ENCODE measurements around the gene NR4A1. TPM values are rescaled to one million over a fixed set of nuclear protein-coding genes. Genes with fewer than 3 reads are reported as not detected.

NR4A1 gene
- total and polyA plus RNA-seq, 2 of the 13 experiments (the other 11 are each of a cell fraction or from before 2014, with no cell fraction given): 5.7 to 15.2 TPM

GRCh38 chr12:52010152-52010622 is 41.1 kb upstream of the NR4A1 start (continued):
- TF ChIP-seq, protein P1, sequence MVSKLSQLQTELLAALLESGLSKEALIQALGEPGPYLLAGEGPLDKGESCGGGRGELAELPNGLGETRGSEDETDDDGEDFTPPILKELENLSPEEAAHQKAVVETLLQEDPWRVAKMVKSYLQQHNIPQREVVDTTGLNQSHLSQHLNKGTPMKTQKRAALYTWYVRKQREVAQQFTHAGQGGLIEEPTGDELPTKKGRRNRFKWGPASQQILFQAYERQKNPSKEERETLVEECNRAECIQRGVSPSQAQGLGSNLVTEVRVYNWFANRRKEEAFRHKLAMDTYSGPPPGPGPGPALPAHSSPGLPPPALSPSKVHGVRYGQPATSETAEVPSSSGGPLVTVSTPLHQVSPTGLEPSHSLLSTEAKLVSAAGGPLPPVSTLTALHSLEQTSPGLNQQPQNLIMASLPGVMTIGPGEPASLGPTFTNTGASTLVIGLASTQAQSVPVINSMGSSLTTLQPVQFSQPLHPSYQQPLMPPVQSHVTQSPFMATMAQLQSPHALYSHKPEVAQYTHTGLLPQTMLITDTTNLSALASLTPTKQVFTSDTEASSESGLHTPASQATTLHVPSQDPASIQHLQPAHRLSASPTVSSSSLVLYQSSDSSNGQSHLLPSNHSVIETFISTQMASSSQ (IDR thresholded peaks at IDR 0.05; ENCODE audit: low read depth): no peak
- TF ChIP-seq, protein P1 (CRISPR knock-in tag; IDR thresholded peaks at IDR 0.05; ENCODE audit: borderline replicate concordance): 0 out of 2 replicates have a peak, but pooled peaks have one; percentile 46
- TF ChIP-seq MXD1 (CRISPR knock-in tag; IDR thresholded peaks at IDR 0.05) (no peak), MXI1 (IDR thresholded peaks at IDR 0.05; ENCODE audit: borderline replicate concordance, low read depth, low read length) (no peak), TP53 (CRISPR knock-in tag; conservative IDR thresholded peaks at IDR 0.05) (no peak), CBX5 (CRISPR knock-in tag; IDR thresholded peaks at IDR 0.05; ENCODE audit: borderline replicate concordance) (no peak), HNF4A (CRISPR knock-in tag; IDR thresholded peaks at IDR 0.05) (peak; percentile 30; the same call in 1 of the 2 replicates), ETV6 (CRISPR knock-in tag; conservative IDR thresholded peaks at IDR 0.05) (no peak), ZNF788 (CRISPR knock-in tag; IDR thresholded peaks at IDR 0.05; ENCODE audit: borderline replicate concordance) (peak; percentile 14; the same call in 1 of the 2 replicates), ZNF431 (CRISPR knock-in tag; IDR thresholded peaks at IDR 0.05; ENCODE audit: borderline replicate concordance, low read depth) (no peak), PHF8 (CRISPR knock-in tag; IDR thresholded peaks at IDR 0.05) (peak; percentile 38; the same call in 1 of the 2 replicates), THYN1 (CRISPR knock-in tag; IDR thresholded peaks at IDR 0.05; ENCODE audit: borderline replicate concordance, low read depth) (no peak), ZBTB26 (CRISPR knock-in tag; IDR thresholded peaks at IDR 0.05; ENCODE audit: borderline replicate concordance) (peak; percentile 66; the same call in 1 of the 2 replicates), CBX1 (IDR thresholded peaks at IDR 0.05; ENCODE audit: low read depth) (no peak), SYNCRIP (IDR thresholded peaks at IDR 0.05; ENCODE audit: insufficient read depth, low read depth, low read length) (no peak), HNRNPUL1 (IDR thresholded peaks at IDR 0.05; ENCODE audit: low read depth, low read length) (no peak), HNRNPK (IDR thresholded peaks at IDR 0.05; ENCODE audit: low read depth, low read length, poor library complexity, severe bottlenecking) (no peak), ZNF484 (CRISPR knock-in tag; IDR thresholded peaks at IDR 0.05; ENCODE audit: borderline replicate concordance, low read depth) (no peak), ZBTB42 (CRISPR knock-in tag; IDR thresholded peaks at IDR 0.05) (peak; percentile 96), ATF7-NPFF (CRISPR knock-in tag; IDR thresholded peaks at IDR 0.05; ENCODE audit: low read depth) (no peak)
- TF ChIP-seq, protein P2, sequence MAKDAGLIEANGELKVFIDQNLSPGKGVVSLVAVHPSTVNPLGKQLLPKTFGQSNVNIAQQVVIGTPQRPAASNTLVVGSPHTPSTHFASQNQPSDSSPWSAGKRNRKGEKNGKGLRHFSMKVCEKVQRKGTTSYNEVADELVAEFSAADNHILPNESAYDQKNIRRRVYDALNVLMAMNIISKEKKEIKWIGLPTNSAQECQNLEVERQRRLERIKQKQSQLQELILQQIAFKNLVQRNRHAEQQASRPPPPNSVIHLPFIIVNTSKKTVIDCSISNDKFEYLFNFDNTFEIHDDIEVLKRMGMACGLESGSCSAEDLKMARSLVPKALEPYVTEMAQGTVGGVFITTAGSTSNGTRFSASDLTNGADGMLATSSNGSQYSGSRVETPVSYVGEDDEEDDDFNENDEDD (CRISPR knock-in tag; IDR thresholded peaks at IDR 0.05; ENCODE audit: borderline replicate concordance): no peak
- TF ChIP-seq, protein P3, sequence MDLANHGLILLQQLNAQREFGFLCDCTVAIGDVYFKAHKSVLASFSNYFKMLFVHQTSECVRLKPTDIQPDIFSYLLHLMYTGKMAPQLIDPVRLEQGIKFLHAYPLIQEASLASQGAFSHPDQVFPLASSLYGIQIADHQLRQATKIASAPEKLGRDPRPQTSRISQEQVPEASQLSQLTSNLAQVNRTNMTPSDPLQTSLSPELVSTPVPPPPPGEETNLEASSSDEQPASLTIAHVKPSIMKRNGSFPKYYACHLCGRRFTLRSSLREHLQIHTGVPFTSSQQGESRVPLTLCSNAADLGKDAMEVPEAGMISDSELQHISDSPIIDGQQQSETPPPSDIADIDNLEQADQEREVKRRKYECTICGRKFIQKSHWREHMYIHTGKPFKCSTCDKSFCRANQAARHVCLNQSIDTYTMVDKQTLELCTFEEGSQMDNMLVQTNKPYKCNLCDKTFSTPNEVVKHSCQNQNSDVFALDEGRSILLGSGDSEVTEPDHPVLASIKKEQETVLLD (CRISPR knock-in tag; IDR thresholded peaks at IDR 0.05; ENCODE audit: low read depth): no peak

Measured in HepG2 (cell line).